ENCODE measurements around the gene SLC9A8. TPM values are rescaled to one million over a fixed set of nuclear protein-coding genes. Genes with fewer than 3 reads are reported as not detected.

The SLC9A8 gene
- total and polyA plus RNA-seq, 7 donors: 6.1 to 19.4 (median 10.6) TPM

GRCh38 chr20:49868538-49868937, 55.9 kb downstream of the SLC9A8 start:
- DNase-seq (no peak), ATAC-seq (no peak)
- no peak overlapping the region for H3K4me3 ChIP-seq
- peaks cover 16% of the 10 kb centered on the region for H3K4me1 ChIP-seq
- WGBS, 3 donors: 87 to 93% (median 90%) methylated on average over 3 of the region's 3 CpGs
- H3K27me3 ChIP-seq (ENCODE audit: insufficient read depth in 3 of 3, low read length in 2 of 3): no peaks in the 10 kb centered on the region
- no peaks in the 10 kb centered on the region for H3K9me3 ChIP-seq
- H3K27ac ChIP-seq: no peak overlapping the region
- TF ChIP-seq CTCF (IDR thresholded peaks at IDR 0.05): no peak
- H3K36me3 ChIP-seq (ENCODE audit: insufficient read depth in 1 of 2, low read depth in 1 of 2): peaks cover 0 to 80% of the 10 kb centered on the region in 2 donors
- intact Hi-C loops (cut with DNase I): no loop called here

GRCh38 chr20:49868964-49869363, 56.3 kb downstream of the SLC9A8 start:
- no peak for DNase-seq
- whole genome bisulfite sequencing, 3 donors: 87 to 99% (median 92%) methylated on average over 5 of the region's 5 CpGs
- TF ChIP-seq CTCF (IDR thresholded peaks at IDR 0.05): no peak

GRCh38 chr20:49870261-49870660, 57.6 kb downstream of the SLC9A8 start:
- intact Hi-C loops (cut with DNase I): no loop called here
- H3K27ac ChIP-seq: no peak overlapping the region
- no peak for TF ChIP-seq CTCF (IDR thresholded peaks at IDR 0.05)
- WGBS, 3 donors: 93 to 97% (median 96%) methylated on average over 5 of the region's 5 CpGs
- H3K36me3 ChIP-seq (ENCODE audit: insufficient read depth in 1 of 2, low read depth in 1 of 2): peaks cover 0 to 72% of the 10 kb centered on the region in 2 donors
- no peak for DNase-seq
- no peaks in the 10 kb centered on the region for H3K27me3 ChIP-seq (ENCODE audit: insufficient read depth in 3 of 3, low read length in 2 of 3)
- no peak overlapping the region for H3K4me3 ChIP-seq
- no peak for ATAC-seq
- peaks cover 16% of the 10 kb centered on the region for H3K4me1 ChIP-seq
- no peaks in the 10 kb centered on the region for H3K9me3 ChIP-seq

More at GRCh38 chr20:49868964-49869363, 56.3 kb downstream of the SLC9A8 start:
- Histone ChIP-seq H3K9me3 (no peaks in the 10 kb centered on the region), H3K4me3 (no peak overlapping the region), H3K27me3 (ENCODE audit: insufficient read depth in 3 of 3, low read length in 2 of 3) (no peaks in the 10 kb centered on the region), H3K27ac (no peak overlapping the region), H3K36me3 (ENCODE audit: insufficient read depth in 1 of 2, low read depth in 1 of 2) (peaks cover 0 to 76% of the 10 kb centered on the region in 2 donors), H3K4me1 (peaks cover 16% of the 10 kb centered on the region)
- intact Hi-C loops (cut with DNase I): no loop called here
- ATAC-seq: no peak

GRCh38 chr20:49871391-49871948, 58.8 kb downstream of the SLC9A8 start:
- WGBS, 3 donors: 91 to 94% (median 92%) methylated on average over 6 of the region's 6 CpGs

More at GRCh38 chr20:49871391-49871948, 58.8 kb downstream of the SLC9A8 start:
- Histone ChIP-seq H3K27me3 (ENCODE audit: insufficient read depth in 3 of 3, low read length in 2 of 3) (no peaks in the 10 kb centered on the region), H3K27ac (no peak overlapping the region), H3K9me3 (no peaks in the 10 kb centered on the region), H3K4me3 (no peak overlapping the region), H3K4me1 (peaks cover 11% of the 10 kb centered on the region), H3K36me3 (ENCODE audit: insufficient read depth in 1 of 2, low read depth in 1 of 2) (peaks cover 3 to 71% of the 10 kb centered on the region in 2 donors)
- ATAC-seq: peak in 2 of 4 donors; percentile 30 to 39
- DNase-seq: no peak
- intact Hi-C loops (cut with DNase I): no loop called here
- no peak for TF ChIP-seq CTCF (IDR thresholded peaks at IDR 0.05)
